Panc1 (cell line): ENCODE results near the gene PSMD6.

ENCODE experiments used
- POLR2AphosphoS5 ChIP-seq: IDR thresholded peaks from 2 replicates; pipeline ENCODE4 v1.6.1; 2012; ENCODE audit warnings: mild to moderate bottlenecking, low read depth, low read length, moderate library complexity
- SIN3A ChIP-seq: IDR thresholded peaks from 2 replicates; pipeline ENCODE4 v1.6.1; 2012; ENCODE audit warnings: low read depth, mild to moderate bottlenecking, low read length, moderate library complexity, borderline replicate concordance; ENCODE audit not compliant: insufficient read depth
- TF ChIP-seq, protein P1 (sequence below): fragments of 450-650 bp; IDR thresholded peaks from 2 replicates; pipeline ENCODE4 v1.5.1; 2017; ENCODE audit warnings: mild to moderate bottlenecking
- TF ChIP-seq, protein P2 (sequence below), 2 experiments: IDR thresholded peaks; 2 replicates each; pipeline ENCODE4 v1.6.1; 2011 to 2012; ENCODE audit warnings: low read depth in 2 of 2, control low read depth in 1 of 2, low read length in 1 of 2, mild to moderate bottlenecking in 1 of 2, moderate library complexity in 1 of 2; ENCODE audit not compliant: insufficient read depth in 1 of 2

DNA sequence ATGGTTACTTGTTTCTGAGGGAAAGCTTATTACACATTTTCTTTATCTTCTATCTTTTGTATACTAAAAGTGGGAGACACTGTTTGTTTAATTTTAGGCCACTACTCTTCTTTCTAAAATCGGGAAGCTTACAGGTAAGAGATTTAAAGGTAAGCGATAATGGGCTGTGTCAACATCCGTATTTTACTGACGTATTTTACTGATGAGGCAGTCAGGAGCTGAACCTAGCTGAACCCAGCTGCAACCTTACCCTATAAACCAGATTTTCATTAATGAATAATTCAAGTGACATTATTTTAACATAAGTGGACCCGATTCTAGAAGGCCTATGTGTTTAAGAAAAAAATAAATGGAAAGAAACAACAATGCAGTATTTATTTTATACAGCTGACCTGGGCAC is 13.1 kb downstream of the PSMD6 start:
- no peak for TF ChIP-seq POLR2AphosphoS5
- TF ChIP-seq, protein P1, sequence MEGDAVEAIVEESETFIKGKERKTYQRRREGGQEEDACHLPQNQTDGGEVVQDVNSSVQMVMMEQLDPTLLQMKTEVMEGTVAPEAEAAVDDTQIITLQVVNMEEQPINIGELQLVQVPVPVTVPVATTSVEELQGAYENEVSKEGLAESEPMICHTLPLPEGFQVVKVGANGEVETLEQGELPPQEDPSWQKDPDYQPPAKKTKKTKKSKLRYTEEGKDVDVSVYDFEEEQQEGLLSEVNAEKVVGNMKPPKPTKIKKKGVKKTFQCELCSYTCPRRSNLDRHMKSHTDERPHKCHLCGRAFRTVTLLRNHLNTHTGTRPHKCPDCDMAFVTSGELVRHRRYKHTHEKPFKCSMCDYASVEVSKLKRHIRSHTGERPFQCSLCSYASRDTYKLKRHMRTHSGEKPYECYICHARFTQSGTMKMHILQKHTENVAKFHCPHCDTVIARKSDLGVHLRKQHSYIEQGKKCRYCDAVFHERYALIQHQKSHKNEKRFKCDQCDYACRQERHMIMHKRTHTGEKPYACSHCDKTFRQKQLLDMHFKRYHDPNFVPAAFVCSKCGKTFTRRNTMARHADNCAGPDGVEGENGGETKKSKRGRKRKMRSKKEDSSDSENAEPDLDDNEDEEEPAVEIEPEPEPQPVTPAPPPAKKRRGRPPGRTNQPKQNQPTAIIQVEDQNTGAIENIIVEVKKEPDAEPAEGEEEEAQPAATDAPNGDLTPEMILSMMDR: no peak
- TF ChIP-seq, protein P2, sequence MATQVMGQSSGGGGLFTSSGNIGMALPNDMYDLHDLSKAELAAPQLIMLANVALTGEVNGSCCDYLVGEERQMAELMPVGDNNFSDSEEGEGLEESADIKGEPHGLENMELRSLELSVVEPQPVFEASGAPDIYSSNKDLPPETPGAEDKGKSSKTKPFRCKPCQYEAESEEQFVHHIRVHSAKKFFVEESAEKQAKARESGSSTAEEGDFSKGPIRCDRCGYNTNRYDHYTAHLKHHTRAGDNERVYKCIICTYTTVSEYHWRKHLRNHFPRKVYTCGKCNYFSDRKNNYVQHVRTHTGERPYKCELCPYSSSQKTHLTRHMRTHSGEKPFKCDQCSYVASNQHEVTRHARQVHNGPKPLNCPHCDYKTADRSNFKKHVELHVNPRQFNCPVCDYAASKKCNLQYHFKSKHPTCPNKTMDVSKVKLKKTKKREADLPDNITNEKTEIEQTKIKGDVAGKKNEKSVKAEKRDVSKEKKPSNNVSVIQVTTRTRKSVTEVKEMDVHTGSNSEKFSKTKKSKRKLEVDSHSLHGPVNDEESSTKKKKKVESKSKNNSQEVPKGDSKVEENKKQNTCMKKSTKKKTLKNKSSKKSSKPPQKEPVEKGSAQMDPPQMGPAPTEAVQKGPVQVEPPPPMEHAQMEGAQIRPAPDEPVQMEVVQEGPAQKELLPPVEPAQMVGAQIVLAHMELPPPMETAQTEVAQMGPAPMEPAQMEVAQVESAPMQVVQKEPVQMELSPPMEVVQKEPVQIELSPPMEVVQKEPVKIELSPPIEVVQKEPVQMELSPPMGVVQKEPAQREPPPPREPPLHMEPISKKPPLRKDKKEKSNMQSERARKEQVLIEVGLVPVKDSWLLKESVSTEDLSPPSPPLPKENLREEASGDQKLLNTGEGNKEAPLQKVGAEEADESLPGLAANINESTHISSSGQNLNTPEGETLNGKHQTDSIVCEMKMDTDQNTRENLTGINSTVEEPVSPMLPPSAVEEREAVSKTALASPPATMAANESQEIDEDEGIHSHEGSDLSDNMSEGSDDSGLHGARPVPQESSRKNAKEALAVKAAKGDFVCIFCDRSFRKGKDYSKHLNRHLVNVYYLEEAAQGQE (IDR thresholded peaks at IDR 0.05; ENCODE audit: insufficient read depth in 1 of 2, low read depth in 2 of 2, low read length in 1 of 2): no peak
- TF ChIP-seq SIN3A: no peak
